Hepatocyte (in vitro differentiated cells): ENCODE results near the gene PITX2. TPM values are rescaled to one million over a fixed set of nuclear protein-coding genes. Genes with fewer than 3 reads are reported as not detected.

ENCODE experiments used
- DNase-seq: peaks from one replicate; pipeline ENCODE4 v3.0.0-alpha.2; 2016; ENCODE audit warnings: low spot score
- H2AFZ ChIP-seq: fragments of 200-600 bp; sonication (generic); 2 replicates; pipeline ENCODE4 v1.6.0; 2016; ENCODE audit warnings: antibody characterized with exemption, mild to moderate bottlenecking
- H3K27ac ChIP-seq: fragments of 200-600 bp; sonication (generic); 2 replicates; pipeline ENCODE4 v1.5.1; 2016; ENCODE audit warnings: mild to moderate bottlenecking
- H3K27me3 ChIP-seq: fragments of 200-600 bp; sonication (generic); 2 replicates; pipeline ENCODE4 v1.6.1; 2016
- H3K36me3 ChIP-seq: fragments of 200-600 bp; sonication (generic); replicated peaks from 2 replicates; pipeline ENCODE4 v1.5.1; 2016; ENCODE audit warnings: low read depth; ENCODE audit not compliant: insufficient read depth
- H3K4me1 ChIP-seq: fragments of 200-600 bp; sonication (generic); 2 replicates; pipeline ENCODE4 v1.5.1; 2016; ENCODE audit warnings: mild to moderate bottlenecking, moderate library complexity; ENCODE audit not compliant: insufficient read depth
- H3K4me2 ChIP-seq: fragments of 200-600 bp; sonication (generic); 2 replicates; pipeline ENCODE4 v1.6.0; 2016
- H3K4me3 ChIP-seq: fragments of 200-600 bp; sonication (generic); 2 replicates; pipeline ENCODE4 v1.5.1; 2016; ENCODE audit warnings: mild to moderate bottlenecking
- H3K79me2 ChIP-seq: fragments of 200-600 bp; sonication (generic); 2 replicates; pipeline ENCODE4 v1.6.0; 2017; ENCODE audit warnings: mild to moderate bottlenecking
- H3K9me2 ChIP-seq: fragments of 200-600 bp; sonication (generic); replicated peaks from 2 replicates; pipeline ENCODE4 v1.6.0; 2017; ENCODE audit warnings: mild to moderate bottlenecking; ENCODE audit not compliant: insufficient read depth
- H3K9me3 ChIP-seq: fragments of 200-600 bp; sonication (generic); 2 replicates; pipeline ENCODE4 v1.5.1; 2016; ENCODE audit warnings: low read depth, mild to moderate bottlenecking
- H4K20me1 ChIP-seq: fragments of 200-600 bp; sonication (generic); 2 replicates; pipeline ENCODE4 v1.6.0; 2016; ENCODE audit warnings: mild to moderate bottlenecking; ENCODE audit not compliant: insufficient read depth, poor library complexity, severe bottlenecking
- EZH2 ChIP-seq: fragments of 200-600 bp; sonication (generic); IDR thresholded peaks from 2 replicates; pipeline ENCODE4 v1.6.1; 2016; ENCODE audit warnings: antibody characterized with exemption, mild to moderate bottlenecking, borderline replicate concordance
- EZH2phosphoT487 ChIP-seq: fragments of 200-600 bp; sonication (generic); IDR thresholded peaks from one replicate; pipeline ENCODE4 v1.6.1; 2018; ENCODE audit warnings: antibody characterized with exemption, mild to moderate bottlenecking, low read depth, moderate library complexity; ENCODE audit not compliant: unreplicated experiment, severe bottlenecking
- WGBS: methylation state at CpG from one replicate; pipeline ENCODE4 v1.1.6; 2016; ENCODE audit warnings: low lambda C conversion rate; ENCODE audit errors: missing lambda C conversion rate; 5-methylcytosine and 5-hydroxymethylcytosine counted together
- polyA plus RNA-seq: library from polyadenylated mRNA; unstranded; fragments of >200 nt; fragmentation: Nextera tagmentation; extraction: Ambion mirVana; gene quantifications from 2 replicates; pipeline ENCODE4 v1.2.1, GENCODE V29; 2016
- total RNA-seq: library from RNA; depleted of rRNA; stranded (reverse); fragments of >200 nt; gene quantifications from 2 replicates; pipeline ENCODE4 v1.2.3, GENCODE V29; 2014
- TF ChIP-seq, protein P1 (sequence below): fragments of 200-600 bp; sonication (generic); IDR thresholded peaks from 2 replicates; pipeline ENCODE4 v1.5.1; 2016; ENCODE audit warnings: antibody characterized with exemption, mild to moderate bottlenecking; ENCODE audit not compliant: poor library complexity

The PITX2 gene
- total and polyA plus RNA-seq, 2 experiments from 2014 or later = 80.5 to 147 TPM

DNA sequence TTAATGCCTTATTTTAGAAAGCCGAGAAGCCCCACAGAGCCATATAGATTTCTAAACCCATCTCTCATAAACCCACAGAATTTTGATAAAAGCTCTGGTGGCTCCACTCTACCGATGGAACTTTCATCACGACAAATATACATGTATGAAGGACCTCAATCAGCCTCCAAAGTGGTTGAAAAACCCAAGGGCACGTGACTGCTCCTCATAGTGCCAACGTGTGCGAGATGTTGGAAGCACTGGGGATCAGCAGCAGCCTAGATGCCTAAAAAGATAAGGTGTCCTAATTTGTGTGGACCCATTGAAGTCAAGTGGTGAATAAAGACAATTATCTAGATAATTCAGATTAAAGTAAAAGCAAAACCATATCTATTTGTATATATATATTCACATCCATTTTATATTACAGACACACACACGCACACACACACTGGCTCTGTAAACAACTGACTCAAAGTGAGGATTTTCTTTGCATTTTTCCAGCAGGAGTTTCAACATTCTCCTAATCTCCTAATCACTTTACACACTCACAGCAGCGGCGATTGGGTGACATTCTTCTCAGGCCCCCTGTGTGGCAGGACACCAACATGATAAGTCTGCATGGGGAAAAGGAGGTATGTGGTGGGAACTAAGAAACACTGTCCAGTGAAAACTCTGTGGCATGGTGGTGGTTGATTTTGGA lies 2.8 kb upstream of the PITX2 start:
- H3K79me2 ChIP-seq = peaks cover 73% of the 10 kb centered on the region
- H3K27ac ChIP-seq = peak overlapping the region; percentile 89
- TF ChIP-seq, protein P1, sequence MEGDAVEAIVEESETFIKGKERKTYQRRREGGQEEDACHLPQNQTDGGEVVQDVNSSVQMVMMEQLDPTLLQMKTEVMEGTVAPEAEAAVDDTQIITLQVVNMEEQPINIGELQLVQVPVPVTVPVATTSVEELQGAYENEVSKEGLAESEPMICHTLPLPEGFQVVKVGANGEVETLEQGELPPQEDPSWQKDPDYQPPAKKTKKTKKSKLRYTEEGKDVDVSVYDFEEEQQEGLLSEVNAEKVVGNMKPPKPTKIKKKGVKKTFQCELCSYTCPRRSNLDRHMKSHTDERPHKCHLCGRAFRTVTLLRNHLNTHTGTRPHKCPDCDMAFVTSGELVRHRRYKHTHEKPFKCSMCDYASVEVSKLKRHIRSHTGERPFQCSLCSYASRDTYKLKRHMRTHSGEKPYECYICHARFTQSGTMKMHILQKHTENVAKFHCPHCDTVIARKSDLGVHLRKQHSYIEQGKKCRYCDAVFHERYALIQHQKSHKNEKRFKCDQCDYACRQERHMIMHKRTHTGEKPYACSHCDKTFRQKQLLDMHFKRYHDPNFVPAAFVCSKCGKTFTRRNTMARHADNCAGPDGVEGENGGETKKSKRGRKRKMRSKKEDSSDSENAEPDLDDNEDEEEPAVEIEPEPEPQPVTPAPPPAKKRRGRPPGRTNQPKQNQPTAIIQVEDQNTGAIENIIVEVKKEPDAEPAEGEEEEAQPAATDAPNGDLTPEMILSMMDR = no peak
- TF ChIP-seq EZH2 (no peak), EZH2phosphoT487 (no peak)
- peak overlapping the region; percentile 91 for H3K4me2 ChIP-seq
- peaks cover 13% of the 10 kb centered on the region for H4K20me1 ChIP-seq
- H2AFZ ChIP-seq = no peak overlapping the region
- H3K27me3 ChIP-seq = peaks cover 31% of the 10 kb centered on the region
- no peak overlapping the region for H3K4me3 ChIP-seq
- no peaks in the 10 kb centered on the region for H3K9me3 ChIP-seq
- 35% methylated on average over 9 of the region's 9 CpGs for WGBS
- H3K4me1 ChIP-seq = peaks cover 19% of the 10 kb centered on the region
- no peaks in the 10 kb centered on the region for H3K36me3 ChIP-seq
- no peaks in the 10 kb centered on the region for H3K9me2 ChIP-seq
- DNase-seq = no peak

DNA sequence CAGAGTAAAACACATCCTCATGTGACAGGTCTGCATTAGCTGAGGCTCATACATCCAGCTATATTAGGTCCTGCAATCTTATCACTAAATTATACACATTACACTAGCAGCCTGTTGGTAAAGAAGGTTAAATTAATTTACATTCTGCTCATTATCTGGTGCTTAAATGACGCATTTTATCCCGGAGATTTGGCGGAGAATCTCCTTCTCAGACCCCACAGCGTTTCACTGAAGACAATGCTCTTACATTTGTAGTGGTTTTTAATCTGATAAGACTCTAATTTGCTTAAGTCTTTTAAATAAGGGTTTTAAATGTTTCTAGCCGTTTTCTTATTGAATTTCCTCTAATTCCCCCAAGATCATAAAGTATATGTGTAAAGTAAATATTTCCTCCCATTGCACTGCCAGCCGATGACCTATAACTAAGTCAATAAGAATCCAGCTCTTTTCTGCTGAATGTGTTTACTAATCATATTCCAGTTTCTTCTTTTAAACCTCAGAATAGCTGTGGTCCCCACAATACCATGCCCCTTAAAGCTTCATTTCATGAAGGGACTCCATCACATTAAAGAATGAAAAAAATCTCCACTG lies 2.1 kb upstream of the PITX2 start:
- Histone ChIP-seq H3K4me2 (peak overlapping the region; percentile 91), H3K4me3 (no peak overlapping the region), H4K20me1 (peaks cover 13% of the 10 kb centered on the region), H3K9me3 (no peaks in the 10 kb centered on the region), H3K79me2 (peaks cover 73% of the 10 kb centered on the region), H3K27me3 (peaks cover 27% of the 10 kb centered on the region), H3K9me2 (no peaks in the 10 kb centered on the region), H3K27ac (peak overlapping the region; percentile 89), H3K4me1 (peaks cover 19% of the 10 kb centered on the region), H2AFZ (no peak overlapping the region), H3K36me3 (no peaks in the 10 kb centered on the region)
- TF ChIP-seq EZH2phosphoT487 = peak; percentile 35
- TF ChIP-seq EZH2 = no peak
- DNase-seq = no peak
- 39% methylated on average over 6 of the region's 6 CpGs for WGBS

DNA sequence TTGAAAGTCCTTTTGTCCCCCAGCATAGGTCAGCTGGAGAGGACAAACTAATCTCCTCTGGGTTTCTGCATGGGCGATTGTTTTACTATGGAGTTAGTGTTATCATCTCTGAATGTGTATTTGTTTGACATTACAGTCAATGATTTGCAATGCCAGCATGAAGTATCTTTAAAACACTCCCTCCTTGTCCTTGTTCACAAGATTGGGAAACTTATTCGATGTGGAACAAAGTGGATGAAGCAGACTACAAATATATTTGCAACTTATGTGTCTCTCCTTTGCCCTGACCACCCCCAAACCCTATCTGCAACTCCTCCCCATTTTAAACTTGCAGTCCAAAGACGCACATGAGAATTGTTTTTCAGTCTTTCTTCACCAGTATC lies 1.5 kb upstream of the PITX2 start:
- Histone ChIP-seq H2AFZ (no peak overlapping the region), H3K4me3 (peak overlapping the region; percentile 31), H3K79me2 (peaks cover 73% of the 10 kb centered on the region), H4K20me1 (peaks cover 13% of the 10 kb centered on the region), H3K27me3 (peaks cover 21% of the 10 kb centered on the region), H3K27ac (peak overlapping the region; percentile 89), H3K4me2 (peak overlapping the region; percentile 91), H3K36me3 (no peaks in the 10 kb centered on the region), H3K9me3 (no peaks in the 10 kb centered on the region), H3K9me2 (no peaks in the 10 kb centered on the region), H3K4me1 (peaks cover 19% of the 10 kb centered on the region)
- no peak for TF ChIP-seq EZH2phosphoT487
- DNase-seq = no peak
- WGBS = 34% methylated on average over 3 of the region's 3 CpGs

DNA sequence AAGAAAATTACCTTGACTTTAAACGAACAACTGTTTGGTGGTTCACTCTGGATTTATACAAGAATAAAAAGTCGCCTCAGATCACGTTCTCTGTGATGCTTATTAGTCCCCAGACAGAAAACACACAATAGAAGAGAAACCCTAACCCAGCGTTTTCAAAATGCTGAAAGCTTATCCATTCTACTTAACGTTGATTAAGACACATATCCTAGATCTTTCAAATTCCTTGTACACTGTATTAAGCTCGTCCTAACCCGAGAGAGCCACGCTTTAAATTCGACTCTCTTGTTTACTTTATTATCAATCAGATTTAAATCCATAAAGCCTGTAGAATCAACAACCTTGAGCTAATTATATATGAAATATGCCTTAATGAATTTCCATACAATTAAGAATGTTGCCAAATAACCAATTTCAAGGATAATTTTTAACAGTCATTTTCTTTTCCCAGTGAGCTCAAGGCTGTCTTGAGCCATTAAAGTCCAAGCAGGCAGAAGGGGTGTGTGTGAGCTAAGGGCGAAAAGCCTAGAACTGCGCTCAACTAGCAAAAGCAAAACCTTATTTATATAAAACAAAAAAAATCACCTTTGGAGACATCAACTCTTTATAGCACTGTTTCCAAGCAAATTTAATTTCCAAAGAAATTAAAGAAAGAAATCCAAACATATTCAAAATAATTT lies 981 bp upstream of the PITX2 start:
- Histone ChIP-seq H3K4me1 (peaks cover 19% of the 10 kb centered on the region), H3K79me2 (peaks cover 73% of the 10 kb centered on the region), H3K4me2 (peak overlapping the region; percentile 91), H2AFZ (no peak overlapping the region), H3K36me3 (no peaks in the 10 kb centered on the region), H3K4me3 (peak overlapping the region; percentile 31), H3K27me3 (peaks cover 16% of the 10 kb centered on the region), H3K9me2 (no peaks in the 10 kb centered on the region), H3K27ac (peak overlapping the region; percentile 89), H4K20me1 (peaks cover 13% of the 10 kb centered on the region), H3K9me3 (no peaks in the 10 kb centered on the region)
- 29% methylated on average over 11 of the region's 11 CpGs for WGBS
- TF ChIP-seq EZH2phosphoT487 = no peak
- no peak for TF ChIP-seq EZH2
- TF ChIP-seq, protein P1 = no peak
- no peak for DNase-seq
